GM19397 (cell line): ENCODE measurements around the gene NUP43.
"Not testable (repeated sequence)": the region's sequence is repeated elsewhere in the genome, so short reads cannot be mapped to it uniquely, and the experiment has no call there.

Source experiments
- ATAC-seq: cut with Tn5 transposase; IDR thresholded peaks from one replicate; pipeline ENCODE4 v1.9.1; 2021; ENCODE audit warnings: mild to moderate bottlenecking, moderate library complexity; ENCODE audit not compliant: unreplicated experiment

Gene NUP43

DNA sequence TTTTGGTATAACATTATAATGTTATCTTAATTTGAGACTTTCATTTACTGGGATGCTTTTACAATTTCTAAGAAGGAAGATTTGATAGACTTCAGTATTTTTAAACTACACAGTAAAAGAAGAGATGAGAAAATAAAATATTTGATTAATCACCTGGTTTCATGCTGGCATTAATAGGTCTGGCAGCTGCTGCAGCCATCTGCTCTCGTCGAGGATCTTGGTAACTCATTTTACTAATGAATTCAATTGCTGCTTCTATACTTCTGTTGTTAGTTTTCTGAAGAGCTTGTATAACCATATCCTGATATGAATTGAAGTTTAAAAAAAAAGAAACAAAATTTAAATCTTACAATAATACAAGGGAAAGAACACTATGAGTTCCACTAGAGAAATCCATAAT, 51.4 kb downstream of the NUP43 start:
- ATAC-seq = no peak

DNA sequence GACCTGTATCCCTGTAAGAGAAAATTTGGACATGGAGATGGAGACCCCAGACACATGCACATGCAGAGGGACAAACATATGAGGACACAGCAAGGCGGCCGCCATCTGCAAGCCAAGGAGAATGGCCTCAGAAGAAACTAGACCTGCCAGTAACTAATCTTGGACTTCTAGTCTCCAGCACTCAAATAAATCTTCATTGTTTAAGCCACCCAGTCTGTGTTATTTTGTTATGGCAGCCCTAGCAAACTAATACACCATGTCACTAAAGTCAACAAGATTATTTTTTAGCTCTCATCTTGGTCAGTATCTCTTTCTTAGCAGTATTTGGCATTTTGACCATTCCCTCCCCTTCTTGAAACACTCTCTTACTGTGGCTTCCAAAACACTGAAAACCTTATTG, 55.1 kb downstream of the NUP43 start:
- ATAC-seq = no peak

DNA sequence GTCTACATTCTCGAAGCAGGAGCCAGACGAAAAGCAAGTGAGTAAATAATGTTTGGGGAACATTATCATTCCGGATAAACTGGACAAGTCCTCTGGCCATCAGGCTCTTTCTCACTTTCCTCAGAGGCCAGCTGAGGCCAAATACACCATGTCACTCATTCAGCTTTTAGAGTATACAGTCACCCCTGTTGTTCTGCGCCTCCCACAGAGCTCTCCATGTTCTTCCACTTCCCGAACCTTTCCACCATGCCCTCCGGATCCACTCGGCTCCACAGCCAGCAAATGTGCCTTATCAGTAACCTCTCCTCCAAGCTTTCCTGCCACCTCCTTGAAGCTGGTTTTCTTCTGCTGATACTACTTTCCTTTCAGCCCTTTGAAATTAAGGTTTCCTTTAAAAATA, 60.1 kb downstream of the NUP43 start:
- no peak for ATAC-seq

DNA sequence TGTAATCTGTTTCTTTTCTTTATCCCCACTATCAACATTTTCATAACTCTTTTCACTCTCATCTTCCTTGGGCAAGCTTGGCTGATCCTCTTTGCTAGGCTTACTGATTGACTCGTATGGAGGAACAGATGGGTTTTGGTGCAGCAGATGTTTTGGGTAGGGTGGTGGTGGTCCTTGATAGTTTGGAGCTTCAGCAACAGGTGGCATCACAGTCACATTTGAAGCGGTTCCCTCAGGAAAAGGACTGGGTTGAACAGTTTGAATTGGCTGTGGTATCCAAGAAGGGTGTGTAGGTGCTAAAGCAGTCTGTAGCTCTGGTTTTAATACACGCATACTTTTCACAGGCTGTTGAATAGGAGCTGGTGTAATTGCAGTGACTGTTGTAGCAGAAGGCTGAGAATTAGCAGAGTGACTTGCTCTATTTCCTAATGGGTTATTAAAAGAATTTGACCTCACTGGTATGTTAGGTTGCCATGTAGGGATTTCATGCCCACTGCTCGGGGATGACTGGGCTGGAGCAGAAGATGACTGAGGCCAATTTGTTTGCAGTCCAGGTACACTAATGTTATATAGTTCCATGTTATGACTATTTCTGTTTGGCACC, 63.0 kb downstream of the NUP43 start:
- no peak for ATAC-seq

DNA sequence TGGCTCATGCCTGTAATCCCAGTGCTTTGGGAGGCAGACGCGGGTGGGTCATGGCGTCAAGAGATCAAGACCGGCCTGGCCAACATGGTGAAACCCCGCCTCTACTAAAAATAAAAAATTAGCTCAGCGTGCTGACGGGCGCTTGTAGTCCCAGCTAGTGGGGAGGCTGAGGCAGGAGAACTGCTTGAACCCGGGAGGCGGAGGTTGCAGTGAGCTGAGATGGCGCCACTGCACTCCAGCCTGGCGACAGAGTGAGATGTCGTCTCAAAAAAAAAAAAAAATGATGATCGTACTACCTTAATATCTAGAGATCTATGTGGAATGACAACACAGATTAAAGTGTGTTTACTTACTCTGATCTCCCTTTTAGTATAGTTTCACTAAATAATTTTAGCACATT, 64.5 kb downstream of the NUP43 start:
- not testable (repeated sequence) for ATAC-seq

DNA sequence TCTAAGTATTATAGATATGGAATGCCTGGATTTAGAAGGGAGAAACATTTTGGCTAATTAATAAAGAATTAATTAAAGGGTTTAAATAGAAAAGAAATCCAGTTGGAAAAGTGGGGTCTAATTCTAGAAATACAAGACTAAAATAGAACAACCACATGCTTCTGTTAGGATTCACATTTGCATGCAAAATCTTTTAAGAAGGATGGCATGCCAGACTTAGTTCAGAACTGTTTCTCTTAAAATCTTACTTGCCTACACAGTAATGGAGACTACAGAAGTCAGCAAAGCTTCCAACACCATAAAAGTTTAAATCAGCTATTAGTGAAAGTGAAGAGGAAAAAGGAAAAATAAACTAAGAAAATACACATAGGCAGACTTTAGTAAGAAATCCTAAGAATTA, 65.1 kb downstream of the NUP43 start:
- no peak for ATAC-seq

DNA sequence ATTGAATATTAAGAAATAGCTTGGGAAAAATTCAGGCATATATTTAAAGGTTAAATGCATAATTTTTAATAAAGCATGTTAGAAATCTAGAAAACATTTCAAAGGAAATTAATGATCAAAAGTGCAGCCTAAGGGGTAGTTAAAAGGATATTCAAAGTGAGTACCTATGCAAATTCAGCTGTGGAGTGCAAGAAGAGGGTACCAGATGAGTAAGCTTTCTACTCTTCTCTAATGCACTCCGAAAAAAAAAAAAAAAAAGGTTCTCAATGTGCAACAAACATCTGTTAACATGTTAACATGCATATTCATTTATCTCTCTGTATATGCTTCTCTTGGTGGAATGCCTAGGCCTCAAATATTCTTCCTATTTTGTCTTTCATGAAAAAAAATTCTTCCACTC, 65.8 kb downstream of the NUP43 start:
- ATAC-seq = no peak
